ENCODE data around the gene MYO9A. TPM values are rescaled to one million over a fixed set of nuclear protein-coding genes. Genes with fewer than 3 reads are reported as not detected.

Gene MYO9A
- total and polyA plus RNA-seq, 11 donors: 3.2 to 33.9 (median 29.9) TPM

DNA sequence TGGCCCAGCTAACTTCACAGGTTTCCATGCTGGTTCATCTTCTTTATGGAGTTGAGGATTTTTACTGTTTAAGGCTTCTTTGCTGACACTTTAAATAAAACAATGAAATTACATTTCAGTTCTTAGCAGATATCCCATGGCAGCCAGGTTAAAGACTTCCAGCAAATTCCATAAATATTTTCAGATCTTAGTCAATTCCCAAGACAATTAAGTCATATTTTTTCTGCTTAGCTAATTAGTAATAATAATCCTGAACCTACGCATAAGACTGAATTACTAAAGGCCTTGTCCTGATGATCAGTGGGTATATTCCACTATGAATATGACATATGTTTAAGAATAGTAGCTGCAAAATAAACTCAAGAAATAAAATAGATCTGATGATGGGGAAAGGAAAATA lies 224.3 kb downstream of the MYO9A start:
- Histone ChIP-seq H3K27ac (no peak overlapping the region), H3K4me3 (no peak overlapping the region), H3K36me3 (peaks cover 0 to 59% (median 30%) of the 10 kb centered on the region in 9 donors), H3K9me3 (no peaks in the 10 kb centered on the region), H3K27me3 (no peaks in the 10 kb centered on the region), H3K4me1 (peaks cover 0 to 9% (median 0%) of the 10 kb centered on the region in 12 donors)
- 85 to 90% (median 88%) methylated on average over 1 of the region's 1 CpG for WGBS, 4 donors
- TF ChIP-seq POLR2A (IDR thresholded peaks at IDR 0.05) (no peak), CTCF (IDR thresholded peaks at IDR 0.05) (no peak)
- ATAC-seq (no peak), DNase-seq (no peak)
- intact Hi-C loops (cut with DNase I): loop anchor here in 2 of 10 donors (10.0 kb wide), 1 partner anchor 261 kb away; no protein-coding TSS in a partner anchor

- H3K9me3 ChIP-seq: no peaks in the 10 kb centered on the region
- H3K4me1 ChIP-seq: peaks cover 0 to 9% (median 0%) of the 10 kb centered on the region in 12 donors
- WGBS, 4 donors: 89 to 96% (median 96%) methylated on average over 3 of the region's 3 CpGs
- H3K4me3 ChIP-seq: no peak overlapping the region
- H3K27me3 ChIP-seq: no peaks in the 10 kb centered on the region
- TF ChIP-seq POLR2A (IDR thresholded peaks at IDR 0.05) (no peak), CTCF (IDR thresholded peaks at IDR 0.05) (no peak)
- H3K36me3 ChIP-seq: peaks cover 0 to 56% (median 30%) of the 10 kb centered on the region in 9 donors
- no peak for ATAC-seq
- intact Hi-C loops (cut with DNase I): loop anchor here in 2 of 10 donors (10.0 kb wide), 1 partner anchor 262 kb away; no protein-coding TSS in a partner anchor
- no peak for DNase-seq
- H3K27ac ChIP-seq: no peak overlapping the region
These were observed 225.6 kb downstream of the MYO9A start for GRCh38 chr15:71892335-71892734.

DNA sequence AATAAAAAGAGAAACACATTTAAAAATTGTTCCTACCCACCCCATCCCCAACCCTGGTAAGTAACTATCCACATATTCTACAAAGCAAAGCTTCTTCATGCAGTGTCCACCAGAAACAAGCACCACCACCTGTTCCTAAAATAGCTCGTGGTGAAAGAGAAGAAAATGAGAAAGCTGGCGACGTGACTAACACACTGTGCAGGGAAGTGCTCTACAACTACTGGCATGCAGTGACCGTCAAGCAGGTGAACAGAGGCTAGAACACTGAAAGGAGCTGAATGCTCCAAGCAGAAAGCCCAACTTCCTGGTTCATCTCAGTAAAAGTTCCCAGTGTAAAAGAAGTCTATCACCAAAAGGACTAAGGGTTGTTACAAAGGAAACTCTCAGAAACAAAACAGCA lies 226.9 kb downstream of the MYO9A start:
- H3K36me3 ChIP-seq: peaks cover 0 to 63% (median 30%) of the 10 kb centered on the region in 9 donors
- WGBS, 4 donors: 36 to 81% (median 46%) methylated on average over 4 of the region's 4 CpGs
- TF ChIP-seq CTCF (IDR thresholded peaks at IDR 0.05): no peak
- TF ChIP-seq POLR2A (IDR thresholded peaks at IDR 0.05): no peak

GRCh38 chr15:71889947-71890346 lies 228.0 kb downstream of the MYO9A start:
- no peak for DNase-seq
- H3K36me3 ChIP-seq: peaks cover 0 to 74% (median 30%) of the 10 kb centered on the region in 9 donors
- intact Hi-C loops (cut with DNase I): loop anchor here in 2 of 10 donors (10.0 kb wide), 1 partner anchor 265 kb away; no protein-coding TSS in a partner anchor

More for the DNA sequence above, 226.9 kb downstream of the MYO9A start:
- intact Hi-C loops (cut with DNase I): loop anchor here in 2 of 10 donors (10.0 kb wide), 1 partner anchor 264 kb away; no protein-coding TSS in a partner anchor
- H3K9me3 ChIP-seq: no peaks in the 10 kb centered on the region
- H3K4me3 ChIP-seq: no peak overlapping the region
- DNase-seq: peak in 2 of 5 donors; percentile 43 to 47
- peak overlapping the region in 1 of 12 donors; percentile 23 for H3K27ac ChIP-seq
- peaks cover 0 to 9% (median 0%) of the 10 kb centered on the region in 12 donors for H3K4me1 ChIP-seq
- ATAC-seq: peak; percentile 83 to 91 (median 88)
- H3K27me3 ChIP-seq: no peaks in the 10 kb centered on the region

More at GRCh38 chr15:71889947-71890346, 228.0 kb downstream of the MYO9A start:
- H3K27ac ChIP-seq: no peak overlapping the region
- no peaks in the 10 kb centered on the region for H3K27me3 ChIP-seq
- H3K9me3 ChIP-seq: no peaks in the 10 kb centered on the region
- TF ChIP-seq POLR2A (IDR thresholded peaks at IDR 0.05) (no peak), CTCF (IDR thresholded peaks at IDR 0.05) (no peak)
- H3K4me1 ChIP-seq: peaks cover 0 to 9% (median 0%) of the 10 kb centered on the region in 12 donors
- no peak for ATAC-seq
- WGBS, 4 donors: 93 to 100% (median 97%) methylated on average over 1 of the region's 1 CpG
- no peak overlapping the region for H3K4me3 ChIP-seq

All from heart left ventricle (tissue), 16 donors.